Fibroblast of lung (primary cell): Measurements from ENCODE around the gene ANO1. TPM values are rescaled to one million over a fixed set of nuclear protein-coding genes. Genes with fewer than 3 reads are reported as not detected.

ENCODE experiments used
- DNase-seq, 2 donors: peaks; one replicate each; pipeline versions ENCODE4 v3.0.0 to v3.0.0-alpha.2; 2010; ENCODE audit warnings: low read depth in 2 of 2
- H2AFZ ChIP-seq: 2 replicates; pipeline ENCODE4 v1.5.1; 2012; ENCODE audit warnings: low read length, control low read depth, inconsistent platforms
- H3K27ac ChIP-seq: 2 replicates; pipeline ENCODE4 v1.5.1; 2011; ENCODE audit warnings: low read length, control low read depth; ENCODE audit not compliant: insufficient read depth
- H3K27me3 ChIP-seq: 2 replicates; pipeline ENCODE4 v1.5.1; 2011; ENCODE audit warnings: mild to moderate bottlenecking, low read length; ENCODE audit not compliant: control insufficient read depth, insufficient read depth
- H3K36me3 ChIP-seq: 2 replicates; pipeline ENCODE4 v1.5.1; 2011; ENCODE audit warnings: low read length; ENCODE audit not compliant: control insufficient read depth, insufficient read depth
- H3K4me1 ChIP-seq: 2 replicates; pipeline ENCODE4 v1.5.1; 2011; ENCODE audit warnings: low read length; ENCODE audit not compliant: control insufficient read depth, insufficient read depth; ENCODE audit errors: extremely low read depth
- H3K4me2 ChIP-seq: 2 replicates; pipeline ENCODE4 v1.5.1; 2011; ENCODE audit warnings: low read length, control low read depth; ENCODE audit not compliant: insufficient read depth; ENCODE audit errors: extremely low read depth
- H3K4me3 ChIP-seq, 4 experiments: fragments of 200-600 bp in 1 of 4; sonication (generic) in 1 of 4; replicated peaks in 1 of 4; 2 replicates each; pipeline ENCODE4 v1.5.1; 2011 to 2016; ENCODE audit warnings: low read length in 4 of 4, low read depth in 3 of 4, mild to moderate bottlenecking in 3 of 4, control low read depth in 2 of 4, inconsistent platforms in 1 of 4, mixed read lengths in 1 of 4; ENCODE audit not compliant: insufficient read depth in 1 of 4; ENCODE audit errors: control extremely low read depth in 1 of 4
- H3K79me2 ChIP-seq: 2 replicates; pipeline ENCODE4 v1.5.1; 2012; ENCODE audit warnings: mild to moderate bottlenecking, low read length, inconsistent platforms; ENCODE audit not compliant: control insufficient read depth, insufficient read depth
- H3K9ac ChIP-seq: 2 replicates; pipeline ENCODE4 v1.5.1; 2011; ENCODE audit warnings: mild to moderate bottlenecking, low read length, control low read depth; ENCODE audit not compliant: insufficient read depth
- H3K9me3 ChIP-seq: 2 replicates; pipeline ENCODE4 v1.5.1; 2012; ENCODE audit warnings: low read depth, low read length; ENCODE audit not compliant: control insufficient read depth, insufficient read depth
- H4K20me1 ChIP-seq: 2 replicates; pipeline ENCODE4 v1.5.1; 2011; ENCODE audit warnings: low read length; ENCODE audit not compliant: control insufficient read depth, insufficient read depth; ENCODE audit errors: extremely low read depth
- CTCF ChIP-seq, 2 donors: IDR thresholded peaks in 1 of 2; conservative IDR thresholded peaks in 1 of 2; 1 replicate in 1 of 2; 2 replicates in 1 of 2; pipeline ENCODE4 v1.5.1; 2011 to 2012; ENCODE audit warnings: low read length in 2 of 2, control low read depth in 1 of 2, inconsistent platforms in 1 of 2, low read depth in 1 of 2, mild to moderate bottlenecking in 1 of 2
- EZH2 ChIP-seq: IDR thresholded peaks from 2 replicates; pipeline ENCODE4 v1.5.1; 2012; ENCODE audit warnings: low read length, control low read depth, mild to moderate bottlenecking; ENCODE audit errors: missing control alignments
- polyA plus RNA-seq, 2 donors: library from polyadenylated mRNA; depleted of rRNA in 1 of 2; stranded (reverse) in 1 of 2; unstranded in 1 of 2; fragments of >200 nt; gene quantifications; 2 replicates each; pipeline ENCODE4 v1.2.1, GENCODE V29; 2011 to 2012; ENCODE audit warnings: missing spikeins in 1 of 2
- total RNA-seq: library from RNA; depleted of rRNA; stranded (reverse); fragments of >200 nt; gene quantifications from 2 replicates; pipeline ENCODE4 v1.2.1, GENCODE V29; 2014

ANO1 gene
- total and polyA plus RNA-seq, 2 donors (not counting 1 experiment from before 2014, with no cell fraction given) = 0.99 to 4.1 TPM

GRCh38 chr11:70226183-70226582, 148.1 kb downstream of the ANO1 start:
- H3K27me3 ChIP-seq = no peaks in the 10 kb centered on the region
- no peak overlapping the region for H3K4me2 ChIP-seq
- H3K4me3 ChIP-seq = no peak overlapping the region
- H4K20me1 ChIP-seq = no peaks in the 10 kb centered on the region
- no peaks in the 10 kb centered on the region for H3K4me1 ChIP-seq
- no peaks in the 10 kb centered on the region for H3K36me3 ChIP-seq
- H3K27ac ChIP-seq = no peak overlapping the region
- TF ChIP-seq CTCF (conservative IDR thresholded peaks at IDR 0.05 in 1 of 2, IDR thresholded peaks at IDR 0.05 in 1 of 2; ENCODE audit: low read depth in 1 of 2, low read length in 2 of 2) (no peak), EZH2 (no peak)
- no peaks in the 10 kb centered on the region for H3K79me2 ChIP-seq
- H3K9me3 ChIP-seq = no peaks in the 10 kb centered on the region
- DNase-seq = no peak
- H2AFZ ChIP-seq = no peak overlapping the region
- H3K9ac ChIP-seq = no peak overlapping the region

- DNase-seq = no peak
- Histone ChIP-seq H4K20me1 (no peaks in the 10 kb centered on the region), H3K27me3 (no peaks in the 10 kb centered on the region), H3K9ac (no peak overlapping the region), H3K4me3 (no peak overlapping the region), H3K9me3 (no peaks in the 10 kb centered on the region), H3K27ac (no peak overlapping the region), H3K4me1 (no peaks in the 10 kb centered on the region), H3K36me3 (no peaks in the 10 kb centered on the region), H3K4me2 (no peak overlapping the region), H2AFZ (no peak overlapping the region), H3K79me2 (no peaks in the 10 kb centered on the region)
- TF ChIP-seq CTCF (conservative IDR thresholded peaks at IDR 0.05 in 1 of 2, IDR thresholded peaks at IDR 0.05 in 1 of 2; ENCODE audit: low read depth in 1 of 2, low read length in 2 of 2) (peak; percentile 14 to 17), EZH2 (no peak)
These were observed 148.8 kb downstream of the ANO1 start for GRCh38 chr11:70226967-70227366.

- Histone ChIP-seq H3K27me3 (no peaks in the 10 kb centered on the region), H3K9ac (no peak overlapping the region), H4K20me1 (no peaks in the 10 kb centered on the region), H3K9me3 (no peaks in the 10 kb centered on the region), H3K27ac (no peak overlapping the region), H3K4me2 (no peak overlapping the region), H2AFZ (no peak overlapping the region), H3K79me2 (no peaks in the 10 kb centered on the region), H3K4me1 (no peaks in the 10 kb centered on the region), H3K36me3 (no peaks in the 10 kb centered on the region), H3K4me3 (no peak overlapping the region)
- DNase-seq = no peak
- no peak for TF ChIP-seq CTCF (conservative IDR thresholded peaks at IDR 0.05 in 1 of 2, IDR thresholded peaks at IDR 0.05 in 1 of 2; ENCODE audit: low read depth in 1 of 2, low read length in 2 of 2)
These were observed 151.6 kb downstream of the ANO1 start for GRCh38 chr11:70229737-70230136.
